ENCODE measurements around the gene ZNF84. TPM values are rescaled to one million over a fixed set of nuclear protein-coding genes. Genes with fewer than 3 reads are reported as not detected.

The ZNF84 gene
- 120 TPM for total RNA-seq

- no peak for FAIRE-seq
- DNase-seq (ENCODE audit: low spot score in 2 of 2) = peak; percentile 85
Measured at GRCh38 chr12:133037207-133038005, at the start of gene ZNF84. TSS of gene ZNF84 (plus strand) at chr12:133037509. CDS start at chr12:133041468, 3,959 bp downstream.

- DNase-seq (ENCODE audit: low spot score in 2 of 2) = no peak
- no peak for FAIRE-seq
Measured at GRCh38 chr12:132998741-132999140, 38.6 kb upstream of the ZNF84 start.

- no peak for DNase-seq (ENCODE audit: low spot score in 2 of 2)
- no peak for FAIRE-seq
Measured at GRCh38 chr12:133010657-133011297, 26.5 kb upstream of the ZNF84 start.

- FAIRE-seq (no peak), DNase-seq (ENCODE audit: low spot score in 2 of 2) (no peak)
Measured at GRCh38 chr12:133023566-133023965, 13.7 kb upstream of the ZNF84 start.

- DNase-seq (ENCODE audit: low spot score in 2 of 2) (no peak), FAIRE-seq (no peak)
Measured at GRCh38 chr12:133026996-133027395, 10.3 kb upstream of the ZNF84 start.

- FAIRE-seq (no peak), DNase-seq (ENCODE audit: low spot score in 2 of 2) (no peak)
Measured at GRCh38 chr12:133038118-133038709, 905 bp downstream of the ZNF84 start.

- DNase-seq (ENCODE audit: low spot score in 2 of 2) (no peak), FAIRE-seq (no peak)
Measured at GRCh38 chr12:133046698-133047097, 9.4 kb downstream of the ZNF84 start.

- FAIRE-seq (no peak), DNase-seq (ENCODE audit: low spot score in 2 of 2) (no peak)
Measured at GRCh38 chr12:133057446-133057845, 20.1 kb downstream of the ZNF84 start.

GRCh38 chr12:133058203-133059113 lies 21.1 kb downstream of the ZNF84 start:
- DNase-seq (ENCODE audit: low spot score in 2 of 2) (no peak), FAIRE-seq (no peak)

GRCh38 chr12:133061954-133062353 lies 24.6 kb downstream of the ZNF84 start:
- FAIRE-seq (no peak), DNase-seq (ENCODE audit: low spot score in 2 of 2) (no peak)

GRCh38 chr12:133063556-133063955 lies 26.2 kb downstream of the ZNF84 start:
- no peak for DNase-seq (ENCODE audit: low spot score in 2 of 2)
- no peak for FAIRE-seq

- FAIRE-seq (no peak), DNase-seq (ENCODE audit: low spot score in 2 of 2) (no peak)
Measured at GRCh38 chr12:133073836-133074235, 36.5 kb downstream of the ZNF84 start.

GRCh38 chr12:133080026-133080367 lies 42.7 kb downstream of the ZNF84 start:
- peak; percentile 72 to 77 for DNase-seq (ENCODE audit: low spot score in 2 of 2)
- FAIRE-seq = peak; percentile 19

GRCh38 chr12:133080368-133081158 lies 43.3 kb downstream of the ZNF84 start, which contains the start of gene ZNF140:
TSS of gene ZNF140 (plus strand) at chr12:133080923. CDS start at chr12:133081321, 398 bp downstream.
- no peak for FAIRE-seq
- DNase-seq (ENCODE audit: low spot score in 2 of 2) = peak; percentile 80 to 83

- FAIRE-seq (no peak), DNase-seq (ENCODE audit: low spot score in 2 of 2) (no peak)
Measured at GRCh38 chr12:133081159-133081780, 44.0 kb downstream of the ZNF84 start.

- FAIRE-seq = no peak
- DNase-seq (ENCODE audit: low spot score in 2 of 2) = no peak
Measured at GRCh38 chr12:133083345-133083744, 46.0 kb downstream of the ZNF84 start.

- DNase-seq (ENCODE audit: low spot score in 2 of 2) = no peak
- FAIRE-seq = no peak
Measured at GRCh38 chr12:133105620-133106019, 68.3 kb downstream of the ZNF84 start.

GRCh38 chr12:133106253-133106652 lies 68.9 kb downstream of the ZNF84 start:
- DNase-seq (ENCODE audit: low spot score in 2 of 2) = no peak
- FAIRE-seq = no peak

GRCh38 chr12:133107121-133107520 lies 69.8 kb downstream of the ZNF84 start:
- DNase-seq (ENCODE audit: low spot score in 2 of 2) = no peak
- no peak for FAIRE-seq
